Posterior vena cava (tissue), 2 donors: ENCODE measurements around the gene MTF1. TPM values are rescaled to one million over a fixed set of nuclear protein-coding genes. Genes with fewer than 3 reads are reported as not detected.

Experiments
- DNase-seq: peaks from one replicate; pipeline ENCODE4 v3.0.0-alpha.2; 2020; ENCODE audit warnings: low spot score
- intact Hi-C, 2 donors: fragments of 100-400 bp; cut with DNase I; formaldehyde crosslinking; loops; one replicate each; pipeline versions ENCODE4 v1.14.1 to v1.14.2; 2022 to 2023
- total RNA-seq, 2 donors: library from RNA; stranded (reverse); fragmentation: NEBNext Ultra II Directional; extraction: Animal tissue kit (Norgen Biotek cat#: 25700); gene quantifications; one replicate each; pipeline ENCODE4 v1.2.1, GENCODE V29; 2021
- donor health status: DM: yes; HTN: yes; CAD: no.
- donor health status: DM: yes; HTN: yes; CAD: no.

MTF1 gene
- total RNA-seq, 2 donors from 2014 or later = 17.8 to 19.8 TPM

GRCh38 chr1:37878071-37878470, 18.7 kb upstream of the MTF1 start:
- DNase-seq = no peak
- intact Hi-C loops = no loop called here

GRCh38 chr1:37875833-37876232, 16.4 kb upstream of the MTF1 start:
- DNase-seq = no peak
- intact Hi-C loops = no loop called here

GRCh38 chr1:37872692-37873091, 13.3 kb upstream of the MTF1 start:
- no peak for DNase-seq
- intact Hi-C loops = no loop called here

- no peak for DNase-seq
- intact Hi-C loops = no loop called here
Observed at GRCh38 chr1:37868466-37868865, 9.1 kb upstream of the MTF1 start.

GRCh38 chr1:37867784-37868183, 8.4 kb upstream of the MTF1 start:
- intact Hi-C loops = no loop called here
- DNase-seq = no peak

GRCh38 chr1:37866491-37866890, 7.1 kb upstream of the MTF1 start:
- DNase-seq = no peak
- intact Hi-C loops = no loop called here

GRCh38 chr1:37865348-37866120, 6.1 kb upstream of the MTF1 start:
- DNase-seq = no peak
- intact Hi-C loops = no loop called here

- intact Hi-C loops = no loop called here
- no peak for DNase-seq
Observed at GRCh38 chr1:37862330-37862729, 2.9 kb upstream of the MTF1 start.

GRCh38 chr1:37861151-37861550, 1.8 kb upstream of the MTF1 start:
- DNase-seq = no peak
- intact Hi-C loops = no loop called here

- no peak for DNase-seq
- intact Hi-C loops = no loop called here
Observed at GRCh38 chr1:37860346-37860666, 914 bp upstream of the MTF1 start.

GRCh38 chr1:37858931-37859506, 373 bp downstream of the MTF1 start:
- intact Hi-C loops = no loop called here
- DNase-seq = no peak

GRCh38 chr1:37854406-37854805, 5.0 kb downstream of the MTF1 start:
- intact Hi-C loops = no loop called here

GRCh38 chr1:37853157-37853556, 6.2 kb downstream of the MTF1 start:
- intact Hi-C loops = loop anchor here in 1 of 2 donors (1.0 kb wide), 1 partner anchor 18 kb away; no protein-coding TSS in a partner anchor
- no peak for DNase-seq

More at GRCh38 chr1:37854406-37854805, 5.0 kb downstream of the MTF1 start:
- DNase-seq = no peak

- DNase-seq = no peak
- intact Hi-C loops = no loop called here
Observed at GRCh38 chr1:37851782-37852210, 7.6 kb downstream of the MTF1 start.

- DNase-seq = no peak
- intact Hi-C loops = no loop called here
Observed at GRCh38 chr1:37851262-37851661, 8.1 kb downstream of the MTF1 start.

GRCh38 chr1:37850352-37850955, 8.9 kb downstream of the MTF1 start:
- no peak for DNase-seq
- intact Hi-C loops = no loop called here

- intact Hi-C loops = no loop called here
- no peak for DNase-seq
Observed at GRCh38 chr1:37849480-37849879, 9.9 kb downstream of the MTF1 start.

GRCh38 chr1:37846647-37847339, 12.6 kb downstream of the MTF1 start:
- intact Hi-C loops = no loop called here
- DNase-seq = no peak

GRCh38 chr1:37845786-37846185, 13.6 kb downstream of the MTF1 start:
- DNase-seq = no peak
- intact Hi-C loops = no loop called here

GRCh38 chr1:37845049-37845646, 14.2 kb downstream of the MTF1 start:
- no peak for DNase-seq

More at GRCh38 chr1:37845049-37845646, 14.2 kb downstream of the MTF1 start:
- intact Hi-C loops = no loop called here
